Kidney epithelial cell (primary cell): ENCODE data around the gene THG1L. TPM values are rescaled to one million over a fixed set of nuclear protein-coding genes. Genes with fewer than 3 reads are reported as not detected.

Experiments
- total RNA-seq: library from RNA; depleted of rRNA; stranded (reverse); fragments of >200 nt; gene quantifications from 2 replicates; pipeline ENCODE4 v1.2.3, GENCODE V29; 2015

The THG1L gene
- total RNA-seq, 1 donor from 2014 or later = 17.9 TPM

Other genes with a start within 250 kb of the THG1L start
- gene ADAM19, start 155.6 kb upstream of the THG1L start, total RNA-seq = 61.0 and 75.2 TPM in 2 replicates
- gene SOX30, start 79.0 kb upstream of the THG1L start, total RNA-seq = 0.08 TPM in 1 of 2 replicates, not detected in the other
- not detected in 2 replicates for gene C5orf52, start 59.9 kb upstream of the THG1L start, total RNA-seq
- 3.1 and 3.9 TPM in 2 replicates for gene LSM11, start 12.3 kb downstream of the THG1L start, total RNA-seq
- gene CLINT1, start 127.7 kb downstream of the THG1L start, total RNA-seq = 84.1 and 85.2 TPM in 2 replicates